Measurements from ENCODE around the gene SH3RF2.

GRCh38 chr5:145931718-145932117 is 4.7 kb upstream of the SH3RF2 start:
- TF ChIP-seq POLR2A (IDR thresholded peaks at IDR 0.05) (no peak), CTCF (IDR thresholded peaks at IDR 0.05 in 4 of 5, conservative IDR thresholded peaks at IDR 0.05 in 1 of 5) (no peak)
